GM12891 (cell line): ENCODE results near the gene SCPEP1.
A peak's percentile ranks its signal among the peaks of the same experiment; 100 is the strongest.

Experiments used
- DNase-seq: peaks from one replicate; pipeline ENCODE4 v3.0.0; 2011; ENCODE audit warnings: low spot score; ENCODE audit not compliant: insufficient read length
- FAIRE-seq: peaks from 2 replicates; lab custom pipeline; 2011; peaks lifted over from hg19 to GRCh38; lab: Jason Lieb, UNC
- PAX5 ChIP-seq: IDR thresholded peaks from 2 replicates; pipeline ENCODE4 v1.6.1; 2011; ENCODE audit warnings: low read length, moderate library complexity, mild to moderate bottlenecking; ENCODE audit not compliant: insufficient read depth, severe bottlenecking
- POLR2A ChIP-seq: IDR thresholded peaks from 2 replicates; pipeline ENCODE4 v1.6.1; 2011; ENCODE audit warnings: low read depth, low read length, control low read depth
- POLR2AphosphoS5 ChIP-seq: IDR thresholded peaks from 2 replicates; pipeline ENCODE4 v1.6.1; 2011; ENCODE audit warnings: low read depth, low read length, control low read depth
- POU2F2 ChIP-seq: IDR thresholded peaks from 2 replicates; pipeline ENCODE4 v1.6.1; 2011; ENCODE audit warnings: low read depth, mild to moderate bottlenecking, control low read depth, low read length, moderate library complexity
- SPI1 ChIP-seq: IDR thresholded peaks from 2 replicates; pipeline ENCODE4 v1.6.1; 2011; ENCODE audit warnings: low read depth, low read length, control low read depth
- TAF1 ChIP-seq: IDR thresholded peaks from 2 replicates; pipeline ENCODE4 v1.6.1; 2011; ENCODE audit warnings: low read depth, low read length, control low read depth

SCPEP1 gene

GRCh38 chr17:56994009-56994792 lies 16.3 kb downstream of the SCPEP1 start:
- DNase-seq (no peak), FAIRE-seq (no peak)
- TF ChIP-seq SPI1, result no peak
- no peak for TF ChIP-seq TAF1
- no peak for TF ChIP-seq POLR2A
- TF ChIP-seq POU2F2, result no peak

GRCh38 chr17:56995766-56996165 lies 17.8 kb downstream of the SCPEP1 start:
- TF ChIP-seq PAX5 (no peak), SPI1 (no peak)
- FAIRE-seq (no peak), DNase-seq (no peak)

- FAIRE-seq, result no peak
- no peak for DNase-seq
- TF ChIP-seq POU2F2 (no peak), TAF1 (no peak), POLR2A (no peak), PAX5 (no peak), SPI1 (no peak), POLR2AphosphoS5 (no peak)
Observed at GRCh38 chr17:56997313-56997712, 19.4 kb downstream of the SCPEP1 start.

- TF ChIP-seq POLR2A (no peak), POLR2AphosphoS5 (no peak), TAF1 (no peak), PAX5 (no peak), SPI1 (no peak), POU2F2 (no peak)
- DNase-seq (no peak), FAIRE-seq (no peak)
Observed at GRCh38 chr17:57001541-57001940, 23.6 kb downstream of the SCPEP1 start.

GRCh38 chr17:57002904-57003303 lies 25.0 kb downstream of the SCPEP1 start:
- no peak for DNase-seq
- FAIRE-seq, result no peak
- no peak for TF ChIP-seq TAF1

GRCh38 chr17:57004944-57005579 lies 27.1 kb downstream of the SCPEP1 start:
- FAIRE-seq, result peak; percentile 94
- DNase-seq, result peak; percentile 35
- TF ChIP-seq SPI1 (peak; percentile 98), TAF1 (no peak)

- no peak for FAIRE-seq
- DNase-seq, result no peak
Observed at GRCh38 chr17:57006040-57006439, 28.1 kb downstream of the SCPEP1 start.

GRCh38 chr17:57008958-57009357 lies 31.0 kb downstream of the SCPEP1 start:
- TF ChIP-seq POU2F2 (no peak), PAX5 (no peak), TAF1 (no peak), POLR2A (no peak), SPI1 (no peak), POLR2AphosphoS5 (no peak)
- DNase-seq, result no peak
- FAIRE-seq, result no peak

More at GRCh38 chr17:57006040-57006439, 28.1 kb downstream of the SCPEP1 start:
- TF ChIP-seq TAF1 (no peak), POLR2AphosphoS5 (no peak), PAX5 (no peak), POU2F2 (no peak), SPI1 (no peak), POLR2A (no peak)

- peak; percentile 95 for FAIRE-seq
- peak; percentile 39 for DNase-seq
- TF ChIP-seq POU2F2 (no peak), TAF1 (no peak), POLR2A (no peak), PAX5 (no peak), POLR2AphosphoS5 (no peak), SPI1 (no peak)
Observed at GRCh38 chr17:57009737-57010445, 32.0 kb downstream of the SCPEP1 start.

- no peak for TF ChIP-seq PAX5
- no peak for TF ChIP-seq TAF1
- TF ChIP-seq SPI1, result no peak
- TF ChIP-seq POU2F2, result no peak
- FAIRE-seq (peak; percentile 31), DNase-seq (no peak)
Observed at GRCh38 chr17:57010487-57010886, 32.6 kb downstream of the SCPEP1 start.
